MM.1S (cell line): ENCODE data around the gene HOXB1.

Source experiments
- DNase-seq: peaks from one replicate; pipeline ENCODE4 v3.0.0-alpha.2; 2015
- H2AFZ ChIP-seq: fragments of 300-600 bp; sonication (generic); 2 replicates; pipeline ENCODE4 v1.6.0; 2016; ENCODE audit warnings: antibody characterized with exemption, low read length
- H3F3A ChIP-seq: fragments of 300-600 bp; sonication (generic); 2 replicates; pipeline ENCODE4 v1.6.1; 2016; ENCODE audit warnings: mild to moderate bottlenecking, antibody characterized with exemption, low read length, moderate library complexity, mixed read lengths; ENCODE audit not compliant: insufficient read depth
- H3K27ac ChIP-seq: fragments of 300-600 bp; sonication (generic); 2 replicates; pipeline ENCODE4 v1.5.1; 2016; ENCODE audit warnings: mild to moderate bottlenecking, low read length
- H3K27me3 ChIP-seq: fragments of 300-600 bp; sonication (generic); replicated peaks from 2 replicates; pipeline ENCODE4 v1.6.0; 2016; ENCODE audit warnings: low read length; ENCODE audit not compliant: insufficient read depth
- H3K36me3 ChIP-seq: fragments of 300-600 bp; sonication (generic); replicated peaks from 2 replicates; pipeline ENCODE4 v1.6.1; 2016; ENCODE audit warnings: mild to moderate bottlenecking, low read length, mixed read lengths; ENCODE audit not compliant: insufficient read depth
- H3K4me1 ChIP-seq: fragments of 300-600 bp; sonication (generic); 2 replicates; pipeline ENCODE4 v1.6.1; 2016; ENCODE audit warnings: low read length, mixed read lengths
- H3K4me2 ChIP-seq: fragments of 300-600 bp; sonication (generic); 2 replicates; pipeline ENCODE4 v1.6.0; 2016; ENCODE audit warnings: low read depth, low read length
- H3K4me3 ChIP-seq: fragments of 300-600 bp; sonication (generic); 2 replicates; pipeline ENCODE4 v1.5.1; 2016; ENCODE audit warnings: low read length, mixed read lengths
- H3K79me2 ChIP-seq: fragments of 300-600 bp; sonication (generic); 2 replicates; pipeline ENCODE4 v1.6.1; 2016; ENCODE audit warnings: mixed run types, low read length, mixed read lengths
- H3K9ac ChIP-seq: fragments of 300-600 bp; sonication (generic); 2 replicates; pipeline ENCODE4 v1.6.1; 2016; ENCODE audit warnings: low read length, mixed read lengths
- H3K9me2 ChIP-seq: fragments of 300-600 bp; sonication (generic); replicated peaks from 2 replicates; pipeline ENCODE4 v1.6.1; 2016; ENCODE audit warnings: mild to moderate bottlenecking, low read length, mixed read lengths; ENCODE audit not compliant: insufficient read depth
- H3K9me3 ChIP-seq: fragments of 300-600 bp; sonication (generic); replicated peaks from 2 replicates; pipeline ENCODE4 v1.6.1; 2016; ENCODE audit warnings: mild to moderate bottlenecking, low read length, mixed read lengths; ENCODE audit not compliant: insufficient read depth
- H4K20me1 ChIP-seq: fragments of 300-600 bp; sonication (generic); 2 replicates; pipeline ENCODE4 v1.6.1; 2016; ENCODE audit warnings: mild to moderate bottlenecking, low read length, moderate library complexity, mixed read lengths; ENCODE audit not compliant: insufficient read depth
- CTCF ChIP-seq: fragments of 300-600 bp; sonication (generic); IDR thresholded peaks from 2 replicates; pipeline ENCODE4 v1.5.1; 2016; ENCODE audit warnings: antibody characterized with exemption, low read length, mixed read lengths
- EZH2 ChIP-seq: fragments of 300-600 bp; sonication (generic); optimal IDR thresholded peaks from 2 replicates; pipeline ENCODE3; 2017; ENCODE audit warnings: low read depth, mild to moderate bottlenecking, antibody characterized with exemption, low read length, mixed read lengths
- EZH2phosphoT487 ChIP-seq: fragments of 300-600 bp; sonication (generic); IDR thresholded peaks from 2 replicates; pipeline ENCODE4 v1.6.1; 2018; ENCODE audit warnings: antibody characterized with exemption, low read length

HOXB1 gene

GRCh38 chr17:48544349-48545021 is 13.7 kb upstream of the HOXB1 start:
- Histone ChIP-seq H3K36me3 (no peaks in the 10 kb centered on the region), H3F3A (no peaks in the 10 kb centered on the region), H3K9ac (no peak overlapping the region), H3K4me1 (peaks cover 5% of the 10 kb centered on the region; the same call in 1 of the 2 replicates), H3K79me2 (no peaks in the 10 kb centered on the region), H3K9me2 (no peaks in the 10 kb centered on the region), H4K20me1 (no peaks in the 10 kb centered on the region), H3K27ac (no peak overlapping the region), H3K27me3 (peaks cover 16% of the 10 kb centered on the region), H3K4me2 (no peak overlapping the region; the same call in 1 of the 2 replicates), H2AFZ (no peak overlapping the region), H3K9me3 (no peaks in the 10 kb centered on the region), H3K4me3 (no peak overlapping the region)
- TF ChIP-seq EZH2phosphoT487 (no peak), CTCF (no peak), EZH2 (no peak)
- DNase-seq: no peak

DNA sequence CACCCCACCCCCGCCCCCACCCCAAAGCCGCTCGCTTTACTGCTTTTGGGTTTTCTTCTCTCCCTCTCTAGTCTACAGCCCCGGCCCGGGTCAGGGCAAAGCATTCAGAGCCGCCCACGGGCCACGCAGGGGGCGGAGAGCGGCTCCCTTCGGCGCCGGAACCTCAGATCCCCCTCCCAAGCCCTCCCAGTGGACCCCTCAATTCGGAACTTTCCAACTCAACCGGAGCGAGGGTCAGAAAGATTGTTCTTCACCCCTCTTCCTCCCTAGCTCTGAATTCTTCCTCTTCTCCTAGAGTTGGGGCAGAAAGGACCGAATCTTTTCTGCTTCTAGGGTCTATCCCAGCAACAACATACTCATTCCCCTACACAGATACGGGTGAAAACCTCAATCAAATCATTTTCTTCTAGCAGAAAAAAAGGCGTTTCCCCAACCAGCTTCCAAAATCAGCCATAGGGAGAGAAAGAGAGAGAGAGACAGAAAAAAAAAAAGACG is 13.1 kb upstream of the HOXB1 start:
- H3K9ac ChIP-seq: no peak overlapping the region
- no peak for DNase-seq
- no peaks in the 10 kb centered on the region for H3K79me2 ChIP-seq
- peaks cover 5% of the 10 kb centered on the region; the same call in 1 of the 2 replicates for H3K4me1 ChIP-seq
- H3K36me3 ChIP-seq: no peaks in the 10 kb centered on the region
- peaks cover 16% of the 10 kb centered on the region for H3K27me3 ChIP-seq
- peak overlapping the region; percentile 66; the same call in 1 of the 2 replicates for H3K4me3 ChIP-seq
- H2AFZ ChIP-seq: 0 out of 2 replicates have a peak overlapping the region, but pooled peaks have one; percentile 39
- H3K27ac ChIP-seq: no peak overlapping the region
- H3F3A ChIP-seq: no peaks in the 10 kb centered on the region
- H3K9me3 ChIP-seq: no peaks in the 10 kb centered on the region
- no peaks in the 10 kb centered on the region for H3K9me2 ChIP-seq
- TF ChIP-seq EZH2phosphoT487 (no peak), EZH2 (no peak), CTCF (no peak)
- no peaks in the 10 kb centered on the region for H4K20me1 ChIP-seq
- H3K4me2 ChIP-seq: peak overlapping the region; percentile 92

DNA sequence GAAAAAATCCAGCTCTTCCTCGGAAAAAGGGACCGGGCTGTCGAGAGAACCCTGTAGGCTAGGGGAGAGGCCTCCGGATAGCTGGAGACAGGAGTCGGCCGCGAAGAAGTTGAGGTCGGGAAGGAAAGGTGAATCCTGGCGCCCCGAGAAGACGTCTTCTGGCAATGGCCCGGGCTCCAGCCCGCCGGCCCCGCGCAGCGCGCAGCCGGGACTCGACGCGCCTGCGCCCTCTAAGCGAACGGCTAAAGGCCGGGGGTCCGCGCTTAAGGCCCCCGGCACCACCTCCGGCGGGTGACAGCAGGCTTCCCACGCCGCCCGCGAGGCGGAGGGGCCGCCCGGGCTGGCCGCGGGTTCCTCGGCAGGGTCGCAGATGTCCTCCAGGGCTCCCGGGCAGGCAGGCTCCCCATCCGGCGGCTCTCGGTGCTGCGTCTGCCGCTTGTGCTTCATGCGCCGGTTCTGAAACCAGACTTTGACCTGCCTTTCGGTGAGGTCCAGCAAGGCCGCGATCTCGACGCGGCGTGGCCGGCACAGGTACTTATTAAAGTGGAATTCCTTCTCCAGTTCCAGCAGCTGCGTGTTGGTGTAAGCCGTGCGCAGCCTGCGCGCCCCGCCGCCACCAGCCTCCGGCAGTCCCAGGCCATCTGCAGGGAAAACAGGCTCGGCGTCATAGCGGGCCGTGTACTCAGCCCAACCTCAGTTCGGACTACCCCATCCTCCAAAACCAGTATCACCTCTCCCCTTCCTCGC is 12.5 kb upstream of the HOXB1 start:
- Histone ChIP-seq H4K20me1 (no peaks in the 10 kb centered on the region), H3K79me2 (no peaks in the 10 kb centered on the region), H3K4me2 (peak overlapping the region; percentile 92), H3F3A (no peaks in the 10 kb centered on the region), H3K27ac (no peak overlapping the region), H3K4me1 (peaks cover 5% of the 10 kb centered on the region; the same call in 1 of the 2 replicates), H3K9me2 (no peaks in the 10 kb centered on the region), H3K4me3 (peak overlapping the region; percentile 66), H3K27me3 (peaks cover 16% of the 10 kb centered on the region), H3K9me3 (no peaks in the 10 kb centered on the region), H3K36me3 (no peaks in the 10 kb centered on the region), H3K9ac (peak overlapping the region; percentile 27; the same call in 1 of the 2 replicates), H2AFZ (peak overlapping the region; percentile 76)
- DNase-seq: peak; percentile 45
- peak; percentile 31; the same call in 1 of the 2 replicates for TF ChIP-seq CTCF
- no peak for TF ChIP-seq EZH2phosphoT487
- TF ChIP-seq EZH2: no peak
